Keratinocyte (primary cell): Measurements from ENCODE around the gene LRRC19. TPM values are rescaled to one million over a fixed set of nuclear protein-coding genes. Genes with fewer than 3 reads are reported as not detected.

Experiments
- DNase-seq: peaks from one replicate; pipeline ENCODE4 v3.0.0-alpha.2; 2011; ENCODE audit warnings: low read depth, missing footprints, low spot score
- FAIRE-seq: peaks from 2 replicates; lab custom pipeline; 2011; peaks lifted over from hg19 to GRCh38; lab: Jason Lieb, UNC
- H2AFZ ChIP-seq: 2 replicates; pipeline ENCODE4 v1.6.0; 2012; ENCODE audit warnings: low read length, control low read depth, inconsistent platforms; ENCODE audit not compliant: control insufficient read depth
- H3K27ac ChIP-seq: 2 replicates; pipeline ENCODE4 v1.5.1; 2011; ENCODE audit warnings: low read length; ENCODE audit not compliant: control insufficient read depth, insufficient read depth
- H3K27me3 ChIP-seq: 3 replicates; pipeline ENCODE4 v1.6.0; 2011; ENCODE audit warnings: low read length; ENCODE audit not compliant: control insufficient read depth, insufficient read depth; ENCODE audit errors: extremely low read depth
- H3K36me3 ChIP-seq, 2 experiments: 2 replicates in 1 of 2; 3 replicates in 1 of 2; pipeline ENCODE4 v1.5.1; 2011; ENCODE audit warnings: low read length in 2 of 2, mild to moderate bottlenecking in 1 of 2; ENCODE audit not compliant: control insufficient read depth in 2 of 2, insufficient read depth in 2 of 2; ENCODE audit errors: extremely low read depth in 1 of 2
- H3K4me1 ChIP-seq: 3 replicates; pipeline ENCODE4 v1.5.1; 2011; ENCODE audit warnings: low read length; ENCODE audit not compliant: control insufficient read depth, insufficient read depth; ENCODE audit errors: extremely low read depth
- H3K4me2 ChIP-seq: 3 replicates; pipeline ENCODE4 v1.6.0; 2011; ENCODE audit warnings: low read depth, low read length; ENCODE audit not compliant: control insufficient read depth, insufficient read depth; ENCODE audit errors: extremely low read depth
- H3K4me3 ChIP-seq, 3 experiments: fragments of 200-600 bp in 1 of 3; sonication (generic) in 1 of 3; 2 replicates in 2 of 3; 3 replicates in 1 of 3; pipeline ENCODE4 v1.5.1; 2011 to 2016; ENCODE audit warnings: low read length in 3 of 3, mild to moderate bottlenecking in 3 of 3, control low read depth in 2 of 3, inconsistent platforms in 1 of 3, low read depth in 1 of 3, mixed read lengths in 1 of 3, mixed run types in 1 of 3, moderate library complexity in 1 of 3; ENCODE audit not compliant: control insufficient read depth in 2 of 3, insufficient read depth in 2 of 3; ENCODE audit errors: extremely low read depth in 1 of 3
- H3K79me2 ChIP-seq: 2 replicates; pipeline ENCODE4 v1.6.0; 2012; ENCODE audit warnings: low read length; ENCODE audit not compliant: control insufficient read depth, insufficient read depth
- H3K9ac ChIP-seq: 3 replicates; pipeline ENCODE4 v1.6.0; 2011; ENCODE audit warnings: low read length; ENCODE audit not compliant: control insufficient read depth, insufficient read depth; ENCODE audit errors: extremely low read depth
- H3K9me1 ChIP-seq: 3 replicates; pipeline ENCODE4 v1.6.0; 2011; ENCODE audit warnings: low read length; ENCODE audit not compliant: control insufficient read depth, insufficient read depth; ENCODE audit errors: extremely low read depth
- H3K9me3 ChIP-seq: 2 replicates; pipeline ENCODE4 v1.5.1; 2012; ENCODE audit warnings: low read depth, low read length; ENCODE audit not compliant: control insufficient read depth
- H4K20me1 ChIP-seq: 3 replicates; pipeline ENCODE4 v1.6.0; 2011; ENCODE audit warnings: low read length; ENCODE audit not compliant: control insufficient read depth, insufficient read depth; ENCODE audit errors: extremely low read depth
- EZH2 ChIP-seq: IDR thresholded peaks from one replicate; pipeline ENCODE4 v1.6.1; 2012; ENCODE audit warnings: inconsistent platforms, mild to moderate bottlenecking, low read length, moderate library complexity
- dilution Hi-C: fragments of 300-500 bp; cut with MboI; formaldehyde crosslinking; loops from one replicate; pipeline ENCODE4 v1.7.0; 2020; ENCODE audit warnings: low sequenced_read_pairs; ENCODE audit not compliant: extremely low pct_ligation_motif_present
- polyA plus RNA-seq, 5 experiments: library from polyadenylated mRNA; depleted of rRNA in 3 of 5; stranded (reverse) in 3 of 5; stranded (forward) in 1 of 5; unstranded in 1 of 5; fragments of >200 nt; gene quantifications; 1 replicate in 1 of 5; 2 replicates in 3 of 5; 3 replicates in 1 of 5; pipeline versions ENCODE4 v1.2.1 to v1.2.3, GENCODE V29; 2011 to 2012; ENCODE audit warnings: missing spikeins in 2 of 5, low read depth in 1 of 5, low replicate concordance in 1 of 5
- TF ChIP-seq, protein P1 (sequence below), 3 experiments: IDR thresholded peaks in 1 of 3; conservative IDR thresholded peaks in 1 of 3; optimal IDR thresholded peaks in 1 of 3; 2 replicates in 2 of 3; 3 replicates in 1 of 3; pipeline versions ENCODE3 to v1.5.1; 2011; ENCODE audit warnings: low read length in 3 of 3, mild to moderate bottlenecking in 3 of 3, moderate library complexity in 2 of 3, control low read depth in 1 of 3, inconsistent platforms in 1 of 3; ENCODE audit not compliant: insufficient read depth in 2 of 3; ENCODE audit errors: extremely low read depth in 1 of 3

LRRC19 gene
- polyA plus RNA-seq, 1 donor (not counting 4 experiments of a cell fraction or from before 2014, with no cell fraction given), result not detected

DNA sequence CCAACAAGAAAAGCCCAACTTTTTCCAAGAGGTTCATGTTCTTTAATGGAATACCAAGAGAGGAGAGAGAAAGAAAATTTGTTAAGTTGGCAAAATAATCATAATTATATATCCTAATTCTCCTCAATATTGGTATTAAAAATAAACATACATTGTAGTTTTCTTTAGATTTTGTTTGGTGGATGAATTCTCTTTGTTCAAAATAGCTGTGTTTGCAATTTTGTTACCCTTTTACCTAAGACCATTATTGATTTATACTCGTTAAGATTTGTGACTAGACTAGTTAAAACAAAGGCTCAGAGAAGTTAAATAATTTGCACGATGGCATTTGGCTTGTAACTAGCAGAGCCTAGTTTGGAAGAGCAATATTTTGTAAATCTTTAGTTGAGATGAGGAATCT lies 9.7 kb downstream of the LRRC19 start:
- dilution Hi-C loops, result no loop called here
- no peaks in the 10 kb centered on the region for H3K79me2 ChIP-seq
- H3K4me2 ChIP-seq, result no peak overlapping the region
- FAIRE-seq (no peak), DNase-seq (no peak)
- no peak overlapping the region for H3K9ac ChIP-seq
- H4K20me1 ChIP-seq, result no peaks in the 10 kb centered on the region
- H2AFZ ChIP-seq, result no peak overlapping the region
- no peak overlapping the region for H3K4me3 ChIP-seq
- TF ChIP-seq EZH2, result no peak
- no peaks in the 10 kb centered on the region for H3K36me3 ChIP-seq
- no peaks in the 10 kb centered on the region for H3K9me1 ChIP-seq
- no peaks in the 10 kb centered on the region for H3K4me1 ChIP-seq
- H3K27ac ChIP-seq, result no peak overlapping the region
- no peaks in the 10 kb centered on the region for H3K9me3 ChIP-seq
- H3K27me3 ChIP-seq, result no peaks in the 10 kb centered on the region

DNA sequence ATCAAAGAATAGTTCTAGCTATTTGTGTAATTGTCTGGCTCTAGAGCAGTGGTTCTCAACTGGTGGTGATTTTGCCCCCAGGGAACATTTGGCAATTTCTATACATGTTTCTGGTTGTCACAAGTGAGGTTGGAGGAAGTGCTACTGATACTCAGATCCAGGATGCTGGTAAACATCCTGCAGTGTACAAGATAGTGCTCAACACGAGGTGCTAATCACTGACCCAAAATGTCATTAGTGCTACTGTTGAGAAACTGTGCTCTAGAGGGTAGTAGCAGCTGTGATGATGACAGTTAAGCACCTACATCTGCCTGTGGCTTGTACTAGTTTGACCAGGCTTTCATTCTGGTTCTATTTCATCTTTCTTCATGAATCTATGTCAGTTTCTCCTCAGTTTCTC lies 22.1 kb downstream of the LRRC19 start:
- no peaks in the 10 kb centered on the region for H3K79me2 ChIP-seq
- H3K9me1 ChIP-seq, result no peaks in the 10 kb centered on the region
- DNase-seq, result no peak
- H3K27ac ChIP-seq, result no peak overlapping the region
- H3K4me1 ChIP-seq, result no peaks in the 10 kb centered on the region
- H3K9me3 ChIP-seq, result no peaks in the 10 kb centered on the region
- TF ChIP-seq, protein P1, sequence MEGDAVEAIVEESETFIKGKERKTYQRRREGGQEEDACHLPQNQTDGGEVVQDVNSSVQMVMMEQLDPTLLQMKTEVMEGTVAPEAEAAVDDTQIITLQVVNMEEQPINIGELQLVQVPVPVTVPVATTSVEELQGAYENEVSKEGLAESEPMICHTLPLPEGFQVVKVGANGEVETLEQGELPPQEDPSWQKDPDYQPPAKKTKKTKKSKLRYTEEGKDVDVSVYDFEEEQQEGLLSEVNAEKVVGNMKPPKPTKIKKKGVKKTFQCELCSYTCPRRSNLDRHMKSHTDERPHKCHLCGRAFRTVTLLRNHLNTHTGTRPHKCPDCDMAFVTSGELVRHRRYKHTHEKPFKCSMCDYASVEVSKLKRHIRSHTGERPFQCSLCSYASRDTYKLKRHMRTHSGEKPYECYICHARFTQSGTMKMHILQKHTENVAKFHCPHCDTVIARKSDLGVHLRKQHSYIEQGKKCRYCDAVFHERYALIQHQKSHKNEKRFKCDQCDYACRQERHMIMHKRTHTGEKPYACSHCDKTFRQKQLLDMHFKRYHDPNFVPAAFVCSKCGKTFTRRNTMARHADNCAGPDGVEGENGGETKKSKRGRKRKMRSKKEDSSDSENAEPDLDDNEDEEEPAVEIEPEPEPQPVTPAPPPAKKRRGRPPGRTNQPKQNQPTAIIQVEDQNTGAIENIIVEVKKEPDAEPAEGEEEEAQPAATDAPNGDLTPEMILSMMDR (optimal IDR thresholded peaks at IDR 0.05 in 1 of 3, IDR thresholded peaks at IDR 0.05 in 1 of 3, conservative IDR thresholded peaks at IDR 0.05 in 1 of 3; ENCODE audit: extremely low read depth in 1 of 3, insufficient read depth in 2 of 3, low read length in 3 of 3), result no peak
- TF ChIP-seq EZH2, result no peak
- no peak overlapping the region for H3K4me2 ChIP-seq
- no peaks in the 10 kb centered on the region for H4K20me1 ChIP-seq
- no peak overlapping the region for H2AFZ ChIP-seq
- dilution Hi-C loops, result no loop called here
- H3K27me3 ChIP-seq, result no peaks in the 10 kb centered on the region
- H3K4me3 ChIP-seq, result no peak overlapping the region
- no peak for FAIRE-seq
- no peak overlapping the region for H3K9ac ChIP-seq
- H3K36me3 ChIP-seq, result no peaks in the 10 kb centered on the region
